Lung (tissue), 12 donors: ENCODE results near the gene MEGF10. TPM values are rescaled to one million over a fixed set of nuclear protein-coding genes. Genes with fewer than 3 reads are reported as not detected.

Experiments used
- ATAC-seq: fragments of 200-7000 bp; cut with Tn5 transposase; one replicate; pipeline ENCODE4 v1.9.1; 2020; ENCODE audit warnings: moderate number of reproducible peaks; ENCODE audit not compliant: insufficient read depth, low FRiP score
- DNase-seq, 3 donors: peaks; one replicate each; pipeline ENCODE4 v3.0.0-alpha.2; 2013 to 2017
- H3K27ac ChIP-seq, 2 donors: one replicate each; pipeline ENCODE4 v1.5.1; 2013; ENCODE audit warnings: mild to moderate bottlenecking in 2 of 2, moderate library complexity in 2 of 2, control low read depth in 1 of 2, inconsistent platforms in 1 of 2, low read depth in 1 of 2, low read length in 1 of 2
- H3K27me3 ChIP-seq, 3 donors: one replicate each; pipeline ENCODE4 v1.5.1; 2013; ENCODE audit warnings: low read length in 2 of 3; ENCODE audit not compliant: control insufficient read depth in 3 of 3, insufficient read depth in 3 of 3
- H3K36me3 ChIP-seq, 4 donors: one replicate each; pipeline ENCODE4 v1.5.1; 2013; ENCODE audit warnings: low read length in 4 of 4, mild to moderate bottlenecking in 1 of 4, moderate library complexity in 1 of 4; ENCODE audit not compliant: control insufficient read depth in 4 of 4, insufficient read depth in 4 of 4
- H3K4me1 ChIP-seq, 5 donors: one replicate each; pipeline ENCODE4 v1.5.1; 2013; ENCODE audit warnings: low read length in 5 of 5, mild to moderate bottlenecking in 2 of 5, moderate library complexity in 1 of 5; ENCODE audit not compliant: control insufficient read depth in 5 of 5, insufficient read depth in 5 of 5
- H3K4me3 ChIP-seq: one replicate; pipeline ENCODE4 v1.5.1; 2013; ENCODE audit warnings: mild to moderate bottlenecking, control low read depth, moderate library complexity
- H3K9ac ChIP-seq, 2 donors: one replicate each; pipeline ENCODE4 v1.5.1; 2013; ENCODE audit warnings: low read length in 2 of 2, control low read depth in 1 of 2; ENCODE audit not compliant: insufficient read depth in 1 of 2
- H3K9me3 ChIP-seq, 4 donors: one replicate each; pipeline ENCODE4 v1.5.1; 2013; ENCODE audit warnings: low read length in 3 of 4, mild to moderate bottlenecking in 1 of 4, moderate library complexity in 1 of 4; ENCODE audit not compliant: control insufficient read depth in 4 of 4, insufficient read depth in 3 of 4
- WGBS, 2 donors: extraction: QIAGEN DNeasy Blood & Tissue Kit; methylation state at CpG; one replicate each; pipeline ENCODE4 v1.1.7; 2013; 5-methylcytosine and 5-hydroxymethylcytosine counted together
- polyA plus RNA-seq, 2 donors: library from polyadenylated mRNA; stranded (reverse); fragments of 200-250 nt; gene quantifications; one replicate each; pipeline ENCODE4 v1.2.1, GENCODE V29; 2013
- total RNA-seq, 2 donors: library from RNA; depleted of rRNA in 1 of 2; stranded (reverse); fragments of >200 nt in 1 of 2; gene quantifications; one replicate each; pipeline ENCODE4 v1.2.1, GENCODE V29; 2014 to 2021
- TF ChIP-seq, protein P1 (sequence below): IDR thresholded peaks from 2 replicates; pipeline ENCODE4 v1.5.1; 2012; ENCODE audit warnings: mild to moderate bottlenecking; ENCODE audit errors: control extremely low read depth, extremely low read depth
- donor health status: control.
- donor health status: control.
- donor health status: Bipolar disorder and iron deficiency.
- donor health status: healthy.
- donor health status: DM: yes; HTN: yes; CAD: no.

The MEGF10 gene
- total and polyA plus RNA-seq, 4 donors: 0.02 to 0.82 (median 0.12) TPM

DNA sequence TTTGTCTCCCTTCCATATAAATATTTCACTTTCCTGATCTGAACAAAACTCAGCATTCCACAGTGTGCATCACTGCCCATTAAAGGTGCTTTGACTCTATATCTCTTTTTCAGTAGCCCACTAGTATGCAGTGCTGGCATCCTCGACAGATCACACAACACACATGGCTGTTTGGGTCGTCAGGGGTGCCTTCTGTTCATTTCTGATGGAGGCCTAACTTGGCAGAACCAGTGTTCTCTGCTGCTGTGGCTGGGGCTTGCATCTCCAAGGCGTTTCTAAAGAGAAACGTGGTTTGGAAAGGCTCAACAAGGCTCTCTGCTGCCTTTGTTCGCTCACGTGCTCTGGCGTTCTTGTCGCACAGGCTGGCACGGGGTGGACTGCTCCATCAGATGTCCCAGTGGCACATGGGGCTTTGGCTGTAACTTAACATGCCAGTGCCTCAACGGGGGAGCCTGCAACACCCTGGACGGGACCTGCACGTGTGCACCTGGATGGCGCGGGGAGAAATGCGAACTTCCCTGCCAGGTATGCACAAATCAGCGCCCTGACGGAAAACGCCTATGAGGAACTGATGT lies 129.2 kb downstream of the MEGF10 start:
- H3K27me3 ChIP-seq: no peaks in the 10 kb centered on the region
- WGBS, 2 donors: 92 to 95% methylated on average over 18 of the region's 18 CpGs
- no peak overlapping the region for H3K4me3 ChIP-seq
- H3K9me3 ChIP-seq: no peaks in the 10 kb centered on the region
- no peak overlapping the region for H3K27ac ChIP-seq
- no peaks in the 10 kb centered on the region for H3K36me3 ChIP-seq
- H3K9ac ChIP-seq: no peak overlapping the region
- peaks cover 0 to 7% (median 0%) of the 10 kb centered on the region in 5 donors for H3K4me1 ChIP-seq
- DNase-seq (no peak), ATAC-seq (no peak)
- TF ChIP-seq, protein P1, sequence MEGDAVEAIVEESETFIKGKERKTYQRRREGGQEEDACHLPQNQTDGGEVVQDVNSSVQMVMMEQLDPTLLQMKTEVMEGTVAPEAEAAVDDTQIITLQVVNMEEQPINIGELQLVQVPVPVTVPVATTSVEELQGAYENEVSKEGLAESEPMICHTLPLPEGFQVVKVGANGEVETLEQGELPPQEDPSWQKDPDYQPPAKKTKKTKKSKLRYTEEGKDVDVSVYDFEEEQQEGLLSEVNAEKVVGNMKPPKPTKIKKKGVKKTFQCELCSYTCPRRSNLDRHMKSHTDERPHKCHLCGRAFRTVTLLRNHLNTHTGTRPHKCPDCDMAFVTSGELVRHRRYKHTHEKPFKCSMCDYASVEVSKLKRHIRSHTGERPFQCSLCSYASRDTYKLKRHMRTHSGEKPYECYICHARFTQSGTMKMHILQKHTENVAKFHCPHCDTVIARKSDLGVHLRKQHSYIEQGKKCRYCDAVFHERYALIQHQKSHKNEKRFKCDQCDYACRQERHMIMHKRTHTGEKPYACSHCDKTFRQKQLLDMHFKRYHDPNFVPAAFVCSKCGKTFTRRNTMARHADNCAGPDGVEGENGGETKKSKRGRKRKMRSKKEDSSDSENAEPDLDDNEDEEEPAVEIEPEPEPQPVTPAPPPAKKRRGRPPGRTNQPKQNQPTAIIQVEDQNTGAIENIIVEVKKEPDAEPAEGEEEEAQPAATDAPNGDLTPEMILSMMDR: no peak

DNA sequence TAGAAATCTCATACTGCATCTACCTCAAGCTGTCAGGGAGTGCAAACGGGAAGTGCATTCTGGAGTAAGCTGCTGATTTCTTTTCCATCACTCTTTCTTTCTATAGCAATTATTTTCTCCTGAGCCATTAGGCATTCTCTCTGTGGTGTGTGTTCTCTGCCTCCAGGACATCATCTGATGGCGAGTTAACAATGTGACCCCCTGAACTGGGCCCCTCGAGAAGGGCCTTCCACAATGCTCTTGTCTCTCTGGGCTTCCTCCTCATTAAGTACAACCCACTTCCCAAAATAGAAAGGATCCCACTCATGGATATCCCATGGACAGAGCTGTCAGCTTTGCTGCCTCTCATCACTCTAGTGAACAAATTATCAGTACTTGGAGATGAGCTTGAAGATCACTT lies 130.2 kb downstream of the MEGF10 start:
- WGBS, 2 donors: 60 to 83% methylated on average over 3 of the region's 3 CpGs
- no peak for ATAC-seq
- no peak overlapping the region for H3K9ac ChIP-seq

DNA sequence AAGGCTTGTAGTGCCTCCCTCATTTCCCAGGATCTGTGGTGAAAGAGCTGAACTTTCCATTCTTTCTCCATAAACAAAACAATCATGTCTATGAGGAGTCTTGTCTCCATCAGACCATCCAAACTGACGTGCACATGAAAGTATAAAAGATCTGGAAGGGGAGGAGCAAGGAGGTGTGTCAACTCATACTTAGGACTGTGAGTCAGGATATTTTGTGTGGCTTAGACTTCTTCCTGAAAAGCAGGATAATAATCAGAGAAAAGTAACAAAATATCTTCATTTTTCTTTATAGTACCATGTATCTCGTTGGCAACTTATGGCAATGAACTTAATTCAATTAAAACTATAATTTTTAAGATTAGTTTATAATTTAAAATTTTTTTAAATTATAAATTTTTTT lies 130.9 kb downstream of the MEGF10 start:
- Histone ChIP-seq H3K27ac (no peak overlapping the region), H3K4me1 (peaks cover 0 to 7% (median 0%) of the 10 kb centered on the region in 5 donors), H3K9ac (no peak overlapping the region), H3K27me3 (no peaks in the 10 kb centered on the region), H3K4me3 (no peak overlapping the region), H3K36me3 (no peaks in the 10 kb centered on the region), H3K9me3 (no peaks in the 10 kb centered on the region)
- TF ChIP-seq, protein P1: no peak
- WGBS, 2 donors: 46 to 70% methylated on average over 2 of the region's 2 CpGs
- no peak for DNase-seq
- ATAC-seq: no peak

More for the DNA sequence above, 130.2 kb downstream of the MEGF10 start:
- no peak overlapping the region for H3K4me3 ChIP-seq
- no peaks in the 10 kb centered on the region for H3K36me3 ChIP-seq
- TF ChIP-seq, protein P1: no peak
- peaks cover 0 to 7% (median 0%) of the 10 kb centered on the region in 5 donors for H3K4me1 ChIP-seq
- no peak overlapping the region for H3K27ac ChIP-seq
- H3K27me3 ChIP-seq: no peaks in the 10 kb centered on the region
- H3K9me3 ChIP-seq: no peaks in the 10 kb centered on the region
- no peak for DNase-seq
